GM20431 (cell line): Measurements from ENCODE around the gene ANKRD36C.
"Not testable (repeated sequence)": the region's sequence is repeated elsewhere in the genome, so short reads cannot be mapped to it uniquely, and the experiment has no call there.

Source experiments
- in situ Hi-C: fragments of 300-500 bp; cut with MseI, MboI; formaldehyde crosslinking; loops from one replicate; pipeline ENCODE4 v1.15.0; 2020; ENCODE audit warnings: low sequenced_read_pairs; ENCODE audit not compliant: unreplicated experiment

Gene ANKRD36C

GRCh38 chr2:95991351-95992094, at the start of gene ANKRD36C:
Gene ANKRD36C, minus strand, starts transcription at chr2:95991824. Its CDS starts 116 bp downstream, at chr2:95991708.
- in situ Hi-C loops, result not testable (repeated sequence)

GRCh38 chr2:96035554-96035953, 43.9 kb upstream of the ANKRD36C start:
- in situ Hi-C loops, result not testable (repeated sequence)

- in situ Hi-C loops, result not testable (repeated sequence)
Measured at GRCh38 chr2:96034792-96035191, 43.2 kb upstream of the ANKRD36C start, which contains the start of gene GPAT2. Gene GPAT2, minus strand, starts transcription at chr2:96034916. Its CDS starts 2,557 bp downstream, at chr2:96032359.

DNA sequence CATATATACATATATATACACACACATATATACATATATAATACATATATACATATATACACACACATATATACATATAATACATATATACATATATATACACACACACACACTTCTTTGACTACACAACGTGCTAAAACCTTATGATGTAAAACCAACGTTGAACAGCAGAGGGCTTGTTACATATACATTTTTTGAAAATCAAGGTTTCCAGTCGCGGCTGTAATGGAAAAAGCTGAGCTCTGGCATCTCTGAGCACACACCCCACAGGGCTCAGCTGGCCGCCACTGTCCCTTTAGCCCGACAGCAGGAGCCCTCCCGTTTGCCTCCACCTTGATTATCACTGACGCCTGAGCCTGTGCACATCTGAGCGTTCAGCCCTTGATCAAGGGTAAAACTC, 42.4 kb upstream of the ANKRD36C start:
- in situ Hi-C loops, result not testable (repeated sequence)

GRCh38 chr2:96027725-96028325, 36.2 kb upstream of the ANKRD36C start:
- in situ Hi-C loops, result not testable (repeated sequence)

- in situ Hi-C loops, result not testable (repeated sequence)
Measured at GRCh38 chr2:96025755-96026154, 34.1 kb upstream of the ANKRD36C start.

GRCh38 chr2:96025194-96025492, 33.5 kb upstream of the ANKRD36C start:
- in situ Hi-C loops, result no loop called here

- in situ Hi-C loops, result loop anchor here (25.0 kb wide), 2 partner anchors 88 to 238 kb away; partner anchors contain the start of genes ADRA2B, CIAO1 and TMEM127
Measured at GRCh38 chr2:96024336-96025193, 32.9 kb upstream of the ANKRD36C start.

DNA sequence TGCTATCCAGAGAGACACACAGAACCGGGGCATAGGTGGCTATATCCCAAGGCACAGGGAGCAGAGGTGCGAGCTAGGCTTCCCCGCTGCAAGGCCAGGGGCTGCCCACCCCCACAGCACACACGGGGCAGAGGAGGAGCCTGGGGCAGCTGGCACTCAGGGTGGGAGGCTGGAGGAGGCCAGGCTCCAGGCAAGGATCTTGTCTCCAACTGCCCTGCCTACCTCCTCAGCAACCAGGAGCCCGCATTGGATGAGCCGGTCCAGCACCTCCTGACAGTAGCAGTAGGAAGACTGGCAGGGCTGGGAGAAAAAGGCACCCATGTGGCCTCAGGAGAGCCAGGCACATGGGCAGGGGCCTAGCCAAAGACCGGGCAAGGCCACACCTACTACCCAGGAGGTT, 32.1 kb upstream of the ANKRD36C start:
- in situ Hi-C loops, result loop anchor here (25.0 kb wide), 2 partner anchors 89 to 239 kb away; partner anchors contain the start of genes ADRA2B, CIAO1 and TMEM127

GRCh38 chr2:96022701-96023447, 31.2 kb upstream of the ANKRD36C start:
- in situ Hi-C loops, result loop anchor here (25.0 kb wide), 2 partner anchors 89 to 239 kb away; partner anchors contain the start of genes ADRA2B, CIAO1 and TMEM127

DNA sequence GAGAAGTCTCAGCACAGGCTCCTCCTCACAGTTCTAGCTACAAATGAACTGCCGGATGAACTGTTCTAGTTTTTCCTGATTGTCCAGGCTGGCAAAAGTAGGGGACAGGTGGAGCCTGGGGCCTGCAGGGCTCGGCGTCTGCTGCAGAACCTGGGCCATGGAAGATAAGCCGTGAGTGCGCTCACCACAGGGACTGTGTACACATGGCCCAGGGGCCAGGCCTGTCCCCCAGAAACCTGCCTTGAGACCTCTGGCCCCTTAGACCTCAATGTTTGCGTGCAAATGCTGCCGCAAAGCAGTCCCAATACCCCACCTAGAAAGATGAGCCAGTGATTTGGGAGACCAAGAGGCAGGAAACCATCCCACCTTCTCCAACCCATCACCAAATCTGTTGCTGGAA, 30.5 kb upstream of the ANKRD36C start:
- in situ Hi-C loops, result loop anchor here (25.0 kb wide), 2 partner anchors 90 to 240 kb away; partner anchors contain the start of genes ADRA2B, CIAO1 and TMEM127

DNA sequence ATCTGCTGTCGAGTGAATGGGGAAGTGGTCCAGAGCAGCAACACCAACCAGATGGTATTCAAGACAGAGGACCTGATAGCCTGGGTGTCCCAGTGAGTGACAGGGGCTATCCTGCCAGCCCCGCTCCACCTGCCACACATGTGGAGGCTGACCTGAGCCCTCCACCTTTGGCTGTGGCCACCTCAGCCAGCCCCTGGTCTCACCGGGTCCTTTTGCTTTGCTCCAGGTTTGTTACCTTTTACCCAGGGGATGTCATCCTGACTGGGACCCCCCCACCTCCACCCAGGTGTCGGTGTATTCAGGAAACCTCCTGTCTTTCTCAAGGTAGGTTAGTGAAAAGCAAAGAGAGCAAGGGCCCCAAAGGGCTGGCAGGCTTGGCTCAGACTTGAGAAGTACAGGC, 29.5 kb upstream of the ANKRD36C start:
- in situ Hi-C loops, result loop anchor here (25.0 kb wide), 2 partner anchors 91 to 241 kb away; partner anchors contain the start of genes ADRA2B, CIAO1 and TMEM127

- in situ Hi-C loops, result loop anchor here (25.0 kb wide), 2 partner anchors 92 to 242 kb away; partner anchors contain the start of genes ADRA2B, CIAO1 and TMEM127
Measured at GRCh38 chr2:96019909-96020590, 28.4 kb upstream of the ANKRD36C start.

- in situ Hi-C loops, result loop anchor here (25.0 kb wide), 2 partner anchors 96 to 246 kb away; partner anchors contain the start of genes ADRA2B, CIAO1 and TMEM127
Measured at GRCh38 chr2:96016321-96016720, 24.7 kb upstream of the ANKRD36C start.

DNA sequence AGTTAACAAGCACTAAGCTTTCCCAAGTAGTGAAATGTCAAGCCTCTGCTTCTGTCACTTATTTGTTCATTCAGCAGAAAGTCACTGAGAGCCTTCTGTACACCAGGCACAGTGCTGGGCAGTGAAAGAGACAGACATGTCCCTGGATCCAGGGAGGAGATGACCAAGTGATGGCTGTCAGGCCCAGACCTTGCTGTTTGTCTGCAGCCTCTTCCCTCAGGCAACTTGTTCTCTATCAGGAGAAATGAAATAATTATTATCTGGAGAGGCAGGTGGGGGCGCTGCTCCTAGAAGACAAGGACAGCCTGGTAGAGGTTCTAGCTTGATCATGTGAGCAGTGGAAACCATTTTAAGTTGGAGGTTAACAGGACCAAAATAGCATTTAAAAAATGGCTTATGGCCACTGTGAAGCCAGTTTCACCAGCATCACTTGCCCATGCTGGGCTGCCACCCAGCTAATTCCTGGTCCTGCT, 21.2 kb upstream of the ANKRD36C start:
- in situ Hi-C loops, result loop anchor here (25.0 kb wide), 2 partner anchors 99 to 249 kb away; partner anchors contain the start of genes ADRA2B, CIAO1 and TMEM127

DNA sequence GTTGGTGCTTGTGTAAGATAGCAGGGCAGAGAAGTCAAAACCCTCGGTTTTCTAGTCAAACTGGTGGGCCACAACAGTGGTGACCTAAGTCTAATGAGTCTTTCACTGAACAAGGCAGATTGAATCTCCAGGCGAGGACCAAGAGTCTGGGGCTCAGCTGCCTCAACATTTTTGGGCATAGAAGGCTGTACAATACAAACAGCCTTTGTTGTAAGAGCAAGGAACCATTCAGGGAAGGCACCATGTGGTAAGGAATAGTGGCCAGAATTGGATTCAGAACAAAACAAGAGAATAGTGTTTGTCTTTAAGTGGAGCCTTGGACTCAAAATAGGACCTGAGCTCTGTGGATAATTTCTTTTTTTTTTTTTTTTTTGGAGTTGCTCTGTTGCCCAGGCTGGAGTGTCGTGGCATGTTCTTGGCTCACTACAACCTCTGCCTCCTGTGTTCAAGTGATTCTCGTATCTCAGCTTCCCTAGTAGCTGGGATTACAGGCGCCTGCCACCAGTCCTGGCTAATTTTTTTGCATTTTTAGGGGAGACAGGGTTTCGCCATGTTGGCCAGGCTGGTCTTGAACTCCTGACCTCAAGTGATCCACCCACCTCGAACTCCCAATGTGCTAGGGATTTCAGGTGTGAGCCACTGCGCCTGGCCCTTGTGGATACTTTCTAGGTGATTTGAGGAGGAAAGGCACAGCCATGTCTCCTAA, 20.6 kb upstream of the ANKRD36C start:
- in situ Hi-C loops, result loop anchor here (25.0 kb wide), 2 partner anchors 100 to 250 kb away; partner anchors contain the start of genes ADRA2B, CIAO1 and TMEM127

GRCh38 chr2:96011129-96011455, 19.5 kb upstream of the ANKRD36C start:
- in situ Hi-C loops, result loop anchor here (25.0 kb wide), 2 partner anchors 101 to 251 kb away; partner anchors contain the start of genes ADRA2B, CIAO1 and TMEM127
